OCI-LY7 (cell line): ENCODE results near the gene CALN1.

ENCODE experiments used
- EZH2phosphoT487 ChIP-seq: fragments of 200-600 bp; sonication (generic); IDR thresholded peaks from 2 replicates; pipeline ENCODE4 v1.6.1; 2018; ENCODE audit warnings: low read depth, borderline replicate concordance, mild to moderate bottlenecking, mixed run types, antibody characterized with exemption, low read length, moderate library complexity, mixed read lengths
- TF ChIP-seq, protein P1 (sequence below): fragments of 200-600 bp; sonication (generic); conservative IDR thresholded peaks from 2 replicates; pipeline ENCODE4 v1.5.1; 2014; ENCODE audit warnings: mild to moderate bottlenecking, antibody characterized with exemption, low read length, moderate library complexity, mixed read lengths

DNA sequence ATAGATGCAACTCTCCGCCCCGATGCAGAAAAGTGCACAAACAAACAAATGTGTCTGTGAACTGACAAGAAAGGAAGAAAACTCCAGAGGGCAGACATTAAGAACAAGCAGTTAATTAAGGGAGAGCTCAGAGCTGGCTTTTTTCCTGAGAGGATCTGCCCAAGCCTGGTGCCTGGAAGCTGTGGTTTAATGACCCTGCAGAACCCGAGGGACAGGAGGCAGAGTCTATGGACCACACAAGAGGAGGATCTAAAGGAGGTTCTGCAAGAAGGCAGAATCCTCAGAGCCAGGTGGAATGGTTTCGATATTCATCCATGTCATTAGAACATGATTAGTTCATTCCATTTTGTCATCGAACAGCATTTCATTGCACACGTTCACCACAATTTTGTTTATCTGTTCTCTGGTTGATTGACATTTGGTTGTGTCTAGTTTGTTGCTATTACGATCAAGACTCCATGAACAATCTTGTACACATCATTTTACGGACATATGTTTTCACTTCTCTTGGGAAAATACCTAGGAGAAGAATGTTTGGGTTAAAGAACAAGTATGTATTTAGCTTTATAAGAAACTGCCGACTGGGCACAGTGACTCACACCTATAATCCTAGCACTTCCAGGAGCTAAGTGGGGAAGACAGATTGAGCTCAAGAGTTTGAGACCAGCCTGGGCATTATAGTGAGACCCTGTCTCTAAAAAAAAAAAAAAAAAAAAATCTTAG, 560.2 kb downstream of the CALN1 start:
- TF ChIP-seq, protein P1, sequence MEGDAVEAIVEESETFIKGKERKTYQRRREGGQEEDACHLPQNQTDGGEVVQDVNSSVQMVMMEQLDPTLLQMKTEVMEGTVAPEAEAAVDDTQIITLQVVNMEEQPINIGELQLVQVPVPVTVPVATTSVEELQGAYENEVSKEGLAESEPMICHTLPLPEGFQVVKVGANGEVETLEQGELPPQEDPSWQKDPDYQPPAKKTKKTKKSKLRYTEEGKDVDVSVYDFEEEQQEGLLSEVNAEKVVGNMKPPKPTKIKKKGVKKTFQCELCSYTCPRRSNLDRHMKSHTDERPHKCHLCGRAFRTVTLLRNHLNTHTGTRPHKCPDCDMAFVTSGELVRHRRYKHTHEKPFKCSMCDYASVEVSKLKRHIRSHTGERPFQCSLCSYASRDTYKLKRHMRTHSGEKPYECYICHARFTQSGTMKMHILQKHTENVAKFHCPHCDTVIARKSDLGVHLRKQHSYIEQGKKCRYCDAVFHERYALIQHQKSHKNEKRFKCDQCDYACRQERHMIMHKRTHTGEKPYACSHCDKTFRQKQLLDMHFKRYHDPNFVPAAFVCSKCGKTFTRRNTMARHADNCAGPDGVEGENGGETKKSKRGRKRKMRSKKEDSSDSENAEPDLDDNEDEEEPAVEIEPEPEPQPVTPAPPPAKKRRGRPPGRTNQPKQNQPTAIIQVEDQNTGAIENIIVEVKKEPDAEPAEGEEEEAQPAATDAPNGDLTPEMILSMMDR: no peak
- no peak for TF ChIP-seq EZH2phosphoT487
